Stimulated activated naive B cell treated with anti-CD40 and anti-IgM and Interleukin-4, amounts not matched to agents 10 μg/mL and 1 μg/mL and 100 μg/mL, for 72 hours (primary cell): ENCODE measurements around the gene LPAR2.
"Not testable (repeated sequence)": the region's sequence is repeated elsewhere in the genome, so short reads cannot be mapped to it uniquely, and the experiment has no call there.

Experiments used
- ATAC-seq, 2 donors: fragments of 150-1000 bp; cut with Tn5 transposase; replicated peaks; 2 replicates each; pipeline ENCODE4 v1.10.0; 2021; ENCODE audit warnings: moderate library complexity in 1 of 2
- DNase-seq: peaks from one replicate; pipeline ENCODE4 v3.0.0; 2021
- H3K27ac Mint-ChIP-seq: one replicate; pipeline ENCODE4 v1.8.0; 2022; ENCODE audit warnings: mild to moderate bottlenecking, mixed read lengths
- H3K27me3 Mint-ChIP-seq, 2 donors: one replicate each; pipeline ENCODE4 v1.8.0; 2022; ENCODE audit warnings: mixed read lengths in 2 of 2
- H3K36me3 Mint-ChIP-seq, 2 donors: one replicate each; pipeline ENCODE4 v1.8.0; 2022; ENCODE audit warnings: mixed read lengths in 2 of 2, mild to moderate bottlenecking in 1 of 2
- H3K4me1 Mint-ChIP-seq, 2 donors: one replicate each; pipeline ENCODE4 v1.8.0; 2022; ENCODE audit warnings: mixed read lengths in 2 of 2, mild to moderate bottlenecking in 1 of 2
- H3K4me3 Mint-ChIP-seq, 2 donors: one replicate each; pipeline ENCODE4 v1.8.0; 2022; ENCODE audit warnings: mild to moderate bottlenecking in 2 of 2, mixed read lengths in 2 of 2, moderate library complexity in 1 of 2
- H3K9me3 Mint-ChIP-seq, 2 donors: one replicate each; pipeline ENCODE4 v1.8.0; 2022; ENCODE audit warnings: mixed read lengths in 2 of 2, mild to moderate bottlenecking in 1 of 2

Gene LPAR2

DNA sequence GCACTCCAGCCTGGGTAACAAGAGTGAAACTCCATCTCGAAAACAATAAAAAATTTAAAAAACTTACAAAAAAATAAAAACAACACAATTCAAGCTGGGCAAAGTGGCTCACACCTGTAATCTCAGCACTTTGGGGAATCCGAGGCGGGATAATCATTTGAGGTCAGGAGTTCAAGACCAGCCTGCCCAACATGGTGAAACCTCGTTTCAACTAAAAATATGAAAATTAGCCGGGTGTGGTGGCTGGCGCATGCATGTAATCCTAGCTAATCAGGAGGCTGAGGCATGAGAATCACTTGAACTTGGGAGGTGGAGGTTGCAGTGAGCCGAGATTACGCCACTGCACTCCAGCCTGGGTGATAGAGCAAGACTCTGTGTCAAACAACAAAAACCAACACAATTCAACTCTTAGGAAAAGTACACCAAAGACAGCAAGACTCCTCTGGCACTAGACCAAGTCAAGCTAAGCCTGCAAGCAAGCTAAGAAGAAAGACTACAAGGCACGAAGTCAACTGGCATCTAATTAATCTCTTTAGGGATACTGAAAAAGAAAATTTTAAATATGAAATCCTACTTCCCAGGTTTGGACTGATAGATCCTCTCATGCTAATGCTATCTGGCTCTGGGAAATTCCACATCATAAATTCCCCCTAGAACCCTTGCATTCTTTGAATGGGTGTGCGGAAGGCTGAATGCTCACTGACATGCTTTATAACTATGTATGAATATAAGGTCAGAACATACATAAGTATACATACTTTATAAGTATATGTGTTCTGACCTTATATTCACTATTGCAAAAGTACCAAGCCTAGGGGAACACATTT lies 17.4 kb downstream of the LPAR2 start:
- ATAC-seq, result no peak
- H3K4me1 Mint-ChIP-seq, result peaks cover 2 to 4% of the 10 kb centered on the region in 2 donors
- H3K27ac Mint-ChIP-seq, result no peak overlapping the region
- no peak overlapping the region for H3K4me3 Mint-ChIP-seq
- no peak for DNase-seq
- peaks cover 0 to 3% of the 10 kb centered on the region in 2 donors for H3K36me3 Mint-ChIP-seq
- H3K9me3 Mint-ChIP-seq, result no peaks in the 10 kb centered on the region
- no peaks in the 10 kb centered on the region for H3K27me3 Mint-ChIP-seq

DNA sequence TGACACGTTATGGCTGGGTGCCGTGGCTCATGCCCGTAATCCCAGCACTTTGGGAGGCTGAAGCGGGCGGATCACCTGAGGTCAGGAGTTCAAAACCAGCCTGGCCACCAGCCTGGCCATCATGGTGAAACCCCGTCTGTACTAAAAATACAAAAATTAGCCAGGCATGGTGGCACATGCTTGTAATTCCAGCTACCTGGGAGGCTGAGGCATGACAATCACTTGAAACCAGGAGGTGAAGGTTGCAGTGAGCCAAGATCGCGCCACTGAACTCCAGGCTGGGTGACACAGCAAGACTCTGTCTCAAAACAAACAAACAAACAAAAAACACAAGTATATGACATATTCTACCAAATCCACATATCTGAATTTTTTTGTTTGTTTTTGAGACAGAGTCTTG lies 21.3 kb downstream of the LPAR2 start:
- H3K27ac Mint-ChIP-seq, H3K4me1 Mint-ChIP-seq: not testable (repeated sequence)

GRCh38 chr19:19606021-19606420 lies 22.0 kb downstream of the LPAR2 start:
- ATAC-seq, result peak; percentile 49 to 63
- peaks cover 0 to 8% of the 10 kb centered on the region in 2 donors for H3K36me3 Mint-ChIP-seq
- peak overlapping the region; percentile 63 for H3K27ac Mint-ChIP-seq
- no peak for DNase-seq
- peaks cover 8 to 14% of the 10 kb centered on the region in 2 donors for H3K4me1 Mint-ChIP-seq
- no peak overlapping the region for H3K4me3 Mint-ChIP-seq
- no peaks in the 10 kb centered on the region for H3K27me3 Mint-ChIP-seq
- H3K9me3 Mint-ChIP-seq, result no peaks in the 10 kb centered on the region

More for the DNA sequence above, 21.3 kb downstream of the LPAR2 start:
- H3K9me3 Mint-ChIP-seq, ATAC-seq, H3K4me3 Mint-ChIP-seq, H3K36me3 Mint-ChIP-seq, DNase-seq, H3K27me3 Mint-ChIP-seq: not testable (repeated sequence)

DNA sequence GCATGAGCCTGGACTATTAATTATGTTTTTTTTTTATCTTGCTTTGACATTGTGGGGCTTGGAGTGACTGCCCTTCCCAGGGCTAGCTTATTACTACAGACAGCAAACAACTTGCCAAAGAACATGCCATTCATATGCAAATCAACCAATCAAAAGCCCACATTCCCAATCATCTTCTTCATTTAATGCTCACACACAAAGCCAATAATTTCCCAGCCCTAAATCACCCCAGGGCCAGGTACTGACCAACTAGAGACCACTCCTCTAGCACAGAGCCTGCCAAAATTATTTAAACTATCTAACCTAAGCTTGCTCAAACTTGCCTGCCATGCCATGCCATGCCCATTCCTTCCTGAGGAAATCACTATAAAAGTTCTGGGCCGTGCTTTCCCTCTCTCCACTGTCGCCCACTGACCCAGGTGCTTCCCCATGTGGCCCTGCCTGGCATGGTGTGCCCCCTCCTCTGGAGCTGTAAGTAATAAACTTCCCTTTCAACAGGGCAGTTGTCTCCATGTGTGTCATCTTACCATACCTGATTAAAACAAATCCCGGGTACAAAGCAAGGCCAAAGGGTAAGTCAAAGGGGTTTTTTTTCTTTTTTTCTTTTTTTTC lies 25.2 kb downstream of the LPAR2 start:
- H3K4me1 Mint-ChIP-seq, result peaks cover 21 to 27% of the 10 kb centered on the region in 2 donors
- no peak for DNase-seq
- no peak overlapping the region for H3K4me3 Mint-ChIP-seq
- no peak overlapping the region for H3K27ac Mint-ChIP-seq
- H3K27me3 Mint-ChIP-seq, result no peaks in the 10 kb centered on the region
- ATAC-seq, result no peak
- peaks cover 0 to 10% of the 10 kb centered on the region in 2 donors for H3K36me3 Mint-ChIP-seq
- H3K9me3 Mint-ChIP-seq, result no peaks in the 10 kb centered on the region

- H3K27ac Mint-ChIP-seq, result peak overlapping the region; percentile 96
- no peaks in the 10 kb centered on the region for H3K27me3 Mint-ChIP-seq
- H3K9me3 Mint-ChIP-seq, result no peaks in the 10 kb centered on the region
- H3K4me1 Mint-ChIP-seq, result peaks cover 27 to 33% of the 10 kb centered on the region in 2 donors
- no peak overlapping the region for H3K4me3 Mint-ChIP-seq
- no peak for DNase-seq
- H3K36me3 Mint-ChIP-seq, result peaks cover 0 to 10% of the 10 kb centered on the region in 2 donors
- no peak for ATAC-seq
Observed at GRCh38 chr19:19602136-19602712, 25.8 kb downstream of the LPAR2 start.

- Mint-ChIP-seq H3K27me3 (no peaks in the 10 kb centered on the region), H3K36me3 (peaks cover 0 to 7% of the 10 kb centered on the region in 2 donors), H3K9me3 (no peaks in the 10 kb centered on the region), H3K4me1 (peaks cover 23 to 33% of the 10 kb centered on the region in 2 donors), H3K4me3 (peak overlapping the region in 1 of 2 donors; percentile 11), H3K27ac (peak overlapping the region; percentile 96)
- ATAC-seq (peak; percentile 22 to 26), DNase-seq (no peak)
Observed at GRCh38 chr19:19600793-19601330, 27.2 kb downstream of the LPAR2 start.

- peaks cover 23 to 38% of the 10 kb centered on the region in 2 donors for H3K4me1 Mint-ChIP-seq
Observed at GRCh38 chr19:19598728-19599451, 29.1 kb downstream of the LPAR2 start.

GRCh38 chr19:19597809-19598306 lies 30.2 kb downstream of the LPAR2 start:
- peak overlapping the region; percentile 1 to 21 for H3K4me3 Mint-ChIP-seq

More at GRCh38 chr19:19598728-19599451, 29.1 kb downstream of the LPAR2 start:
- peak overlapping the region in 1 of 2 donors; percentile 17 for H3K4me3 Mint-ChIP-seq
- ATAC-seq, result peak in 1 of 2 donors; percentile 19
- DNase-seq, H3K27me3 Mint-ChIP-seq, H3K9me3 Mint-ChIP-seq, H3K36me3 Mint-ChIP-seq: not testable (repeated sequence)
- peak overlapping the region; percentile 95 for H3K27ac Mint-ChIP-seq

DNA sequence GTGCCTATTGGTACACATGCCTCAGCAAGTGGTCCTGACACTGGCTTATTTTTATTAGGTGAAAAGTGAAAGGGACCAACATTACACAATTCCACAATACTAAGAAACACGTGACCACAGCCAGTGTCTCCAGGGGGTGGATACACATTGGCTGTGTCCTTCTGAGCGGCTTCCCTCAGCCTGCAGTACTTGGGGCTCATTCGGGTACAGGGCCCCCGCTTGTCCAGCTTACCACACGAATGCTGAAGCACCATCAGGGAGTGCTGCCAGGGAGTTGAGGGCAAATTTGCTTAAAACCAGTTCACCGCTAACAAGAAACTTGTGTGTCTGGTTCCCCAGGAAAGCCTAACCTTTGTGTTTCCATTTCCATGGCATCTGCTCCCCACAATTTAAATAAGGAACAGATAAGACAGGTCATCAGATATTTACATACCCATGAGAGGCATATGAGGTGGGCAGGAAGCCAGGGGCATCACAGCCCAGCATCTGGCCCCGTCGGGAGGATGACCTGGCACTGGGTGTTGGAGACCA lies 32.8 kb downstream of the LPAR2 start:
- no peaks in the 10 kb centered on the region for H3K36me3 Mint-ChIP-seq
- no peaks in the 10 kb centered on the region for H3K27me3 Mint-ChIP-seq
- H3K27ac Mint-ChIP-seq, result peak overlapping the region; percentile 81

More at GRCh38 chr19:19597809-19598306, 30.2 kb downstream of the LPAR2 start:
- H3K27ac Mint-ChIP-seq, result peak overlapping the region; percentile 95
- no peaks in the 10 kb centered on the region for H3K27me3 Mint-ChIP-seq
- peaks cover 0 to 7% of the 10 kb centered on the region in 2 donors for H3K36me3 Mint-ChIP-seq
- H3K4me1 Mint-ChIP-seq, result peaks cover 23 to 36% of the 10 kb centered on the region in 2 donors
- no peaks in the 10 kb centered on the region for H3K9me3 Mint-ChIP-seq
- DNase-seq, result peak; percentile 65
- peak; percentile 85 to 89 for ATAC-seq

GRCh38 chr19:19594381-19594780 lies 33.6 kb downstream of the LPAR2 start:
- H3K27ac Mint-ChIP-seq, result peak overlapping the region; percentile 56
- no peak for DNase-seq
- peaks cover 17 to 34% of the 10 kb centered on the region in 2 donors for H3K4me1 Mint-ChIP-seq
- no peaks in the 10 kb centered on the region for H3K9me3 Mint-ChIP-seq
- H3K4me3 Mint-ChIP-seq, result no peak overlapping the region
- H3K36me3 Mint-ChIP-seq, result no peaks in the 10 kb centered on the region
- no peak for ATAC-seq
- no peaks in the 10 kb centered on the region for H3K27me3 Mint-ChIP-seq

More for the DNA sequence above, 32.8 kb downstream of the LPAR2 start:
- Mint-ChIP-seq H3K4me3 (no peak overlapping the region), H3K4me1 (peaks cover 17 to 31% of the 10 kb centered on the region in 2 donors), H3K9me3 (no peaks in the 10 kb centered on the region)
- no peak for ATAC-seq
- no peak for DNase-seq

- peak overlapping the region; percentile 80 for H3K27ac Mint-ChIP-seq
- no peaks in the 10 kb centered on the region for H3K27me3 Mint-ChIP-seq
- H3K4me3 Mint-ChIP-seq, result no peak overlapping the region
- H3K9me3 Mint-ChIP-seq, result no peaks in the 10 kb centered on the region
- no peak for DNase-seq
- H3K36me3 Mint-ChIP-seq, result no peaks in the 10 kb centered on the region
- ATAC-seq, result no peak
- peaks cover 6 to 22% of the 10 kb centered on the region in 2 donors for H3K4me1 Mint-ChIP-seq
Observed at GRCh38 chr19:19592690-19593089, 35.3 kb downstream of the LPAR2 start.

DNA sequence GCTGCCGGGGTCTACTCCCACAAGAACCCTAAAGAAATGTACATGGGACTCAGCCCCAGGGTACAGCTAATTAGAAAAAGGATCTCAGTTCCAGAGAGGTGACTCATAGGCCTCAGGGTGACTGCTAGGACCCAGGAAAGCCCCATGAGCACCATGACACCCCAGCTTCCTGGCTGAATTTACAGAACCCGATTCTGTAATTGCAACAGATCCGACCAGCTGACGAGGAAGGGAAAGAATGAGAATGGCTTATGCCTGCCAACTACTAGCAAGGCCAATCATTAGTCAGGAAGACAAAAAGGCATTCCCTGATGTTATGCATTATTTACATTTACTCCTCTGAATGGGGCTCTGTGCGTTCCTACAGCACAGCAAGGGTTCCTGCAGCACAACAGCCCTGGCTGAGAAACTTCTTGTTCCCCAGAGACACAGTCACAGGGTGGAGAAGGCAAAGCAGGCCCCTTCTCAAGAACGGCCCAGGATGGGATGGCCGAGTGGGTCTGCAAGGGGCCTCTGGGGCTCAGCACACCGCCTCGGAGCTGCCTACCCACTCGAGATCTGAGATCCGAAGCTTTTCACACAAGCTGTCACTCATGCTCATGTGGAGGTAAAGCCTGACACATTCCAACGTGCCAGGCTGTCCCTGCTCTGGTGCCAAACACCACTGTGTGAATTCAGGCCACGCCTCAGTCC lies 36.7 kb downstream of the LPAR2 start:
- H3K4me1 Mint-ChIP-seq, result peaks cover 0 to 15% of the 10 kb centered on the region in 2 donors
- no peaks in the 10 kb centered on the region for H3K27me3 Mint-ChIP-seq
- DNase-seq (peak; percentile 46), ATAC-seq (peak; percentile 85 to 94)
- no peaks in the 10 kb centered on the region for H3K36me3 Mint-ChIP-seq
- no peak overlapping the region for H3K4me3 Mint-ChIP-seq
- no peaks in the 10 kb centered on the region for H3K9me3 Mint-ChIP-seq
- peak overlapping the region; percentile 84 for H3K27ac Mint-ChIP-seq

DNA sequence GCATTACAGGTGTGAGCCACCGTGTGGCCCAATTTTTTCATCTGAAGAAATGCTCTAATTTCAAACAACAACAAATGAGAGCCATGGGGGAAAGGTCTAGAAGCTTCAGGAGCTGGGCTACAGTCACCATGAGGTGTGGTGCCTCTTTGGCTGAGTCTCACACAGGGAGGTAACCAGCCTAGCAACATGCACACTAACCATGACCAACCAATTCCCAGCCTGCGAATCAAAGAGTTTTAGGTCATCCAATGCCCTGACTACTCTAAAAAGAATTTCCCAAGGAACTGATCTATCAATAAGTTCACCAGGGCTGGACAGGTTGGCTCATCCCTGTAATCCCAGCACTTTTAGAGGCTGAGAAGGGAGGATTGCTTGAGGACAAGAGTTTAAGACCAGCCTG lies 39.5 kb downstream of the LPAR2 start:
- no peaks in the 10 kb centered on the region for H3K27me3 Mint-ChIP-seq
- H3K27ac Mint-ChIP-seq, result no peak overlapping the region
- no peak overlapping the region for H3K4me3 Mint-ChIP-seq
- DNase-seq (no peak), ATAC-seq (no peak)
- H3K9me3 Mint-ChIP-seq, result no peaks in the 10 kb centered on the region
- no peaks in the 10 kb centered on the region for H3K36me3 Mint-ChIP-seq
- H3K4me1 Mint-ChIP-seq, result peaks cover 0 to 10% of the 10 kb centered on the region in 2 donors
